C4-2B (cell line): ENCODE data around the gene GPANK1.

ENCODE experiments used
- CTCF ChIP-seq: fragments of 450-650 bp; conservative IDR thresholded peaks from 2 replicates; pipeline ENCODE4 v1.5.1; 2017; ENCODE audit warnings: mild to moderate bottlenecking
- ZFX ChIP-seq: fragments of 450-650 bp; IDR thresholded peaks from 2 replicates; pipeline ENCODE4 v1.6.1; 2017

DNA sequence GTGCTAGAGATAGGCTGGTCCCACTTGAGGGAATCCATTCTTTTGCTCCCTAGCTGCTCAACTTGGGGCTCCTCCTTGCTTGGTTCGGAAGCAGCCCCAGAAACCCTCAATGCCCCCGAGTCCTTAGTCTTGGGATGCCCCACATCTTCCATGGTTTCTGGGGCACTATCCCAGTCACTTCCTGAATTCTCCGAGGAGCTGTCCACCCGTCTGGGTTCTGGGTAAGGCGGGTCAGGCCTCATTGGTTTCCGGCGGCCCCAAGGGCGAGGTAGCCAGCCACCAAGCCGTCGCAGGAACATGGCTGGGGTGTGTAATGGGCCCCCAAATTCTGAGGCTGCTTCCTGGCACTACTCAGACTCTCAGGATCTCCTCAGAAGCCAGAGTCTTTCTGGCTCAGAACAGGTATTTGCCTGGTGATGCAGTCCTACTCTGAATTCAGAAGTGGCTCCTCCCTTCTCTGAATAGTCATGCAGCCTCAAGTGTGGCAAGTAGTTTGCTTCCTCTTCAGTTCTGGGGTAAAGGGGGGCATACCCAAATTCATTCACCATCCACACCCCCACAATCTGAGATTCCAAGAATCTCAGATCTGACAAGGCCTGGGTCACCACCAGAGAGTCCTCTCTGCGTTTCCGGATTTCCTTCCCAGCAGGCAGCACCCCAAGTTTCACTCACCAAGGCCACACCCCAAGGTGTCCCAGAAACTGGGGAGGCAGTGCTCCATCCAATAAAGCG, 5.0 kb downstream of the GPANK1 start:
- TF ChIP-seq CTCF (no peak), ZFX (no peak)
